ENCODE measurements around the gene NET1. TPM values are rescaled to one million over a fixed set of nuclear protein-coding genes. Genes with fewer than 3 reads are reported as not detected.
A peak's percentile ranks its signal among the peaks of the same experiment; 100 is the strongest.

Gene NET1
- total RNA-seq, 1 donor from 2014 or later = 22.5 TPM

DNA sequence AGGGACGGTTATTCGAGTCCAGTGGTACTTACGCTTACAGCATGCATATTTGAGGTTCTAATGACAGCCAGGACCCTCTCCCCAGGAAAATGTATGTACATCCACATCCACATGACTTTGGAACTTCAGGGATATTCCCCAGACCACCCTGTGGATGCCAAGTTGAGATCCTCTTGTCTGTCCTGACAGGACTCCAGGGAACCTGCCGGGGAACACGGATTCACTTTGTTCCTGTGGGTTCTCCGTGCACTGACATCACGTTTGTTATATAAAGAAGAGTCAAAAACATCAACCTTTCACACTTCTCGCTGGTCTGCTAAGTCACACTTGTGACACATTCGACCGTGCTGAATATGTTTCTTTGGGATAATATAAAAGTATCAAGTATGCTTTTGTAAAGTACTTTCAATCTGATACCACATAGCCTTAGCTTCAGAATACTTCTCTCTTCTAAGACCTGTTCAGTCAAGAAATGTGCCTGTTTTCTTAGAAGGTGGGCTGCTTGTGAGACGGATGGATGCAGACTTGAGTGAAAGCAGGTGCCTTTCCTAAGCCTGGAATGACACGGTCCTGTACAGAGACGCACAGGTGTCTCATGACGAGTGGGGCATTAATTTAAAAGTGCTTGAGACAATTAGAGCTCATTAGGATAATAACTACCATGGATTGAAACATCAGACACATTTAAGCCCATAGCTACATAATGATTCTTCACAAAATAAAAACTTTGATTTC lies 48.3 kb downstream of the NET1 start:
- TF ChIP-seq, protein P1, sequence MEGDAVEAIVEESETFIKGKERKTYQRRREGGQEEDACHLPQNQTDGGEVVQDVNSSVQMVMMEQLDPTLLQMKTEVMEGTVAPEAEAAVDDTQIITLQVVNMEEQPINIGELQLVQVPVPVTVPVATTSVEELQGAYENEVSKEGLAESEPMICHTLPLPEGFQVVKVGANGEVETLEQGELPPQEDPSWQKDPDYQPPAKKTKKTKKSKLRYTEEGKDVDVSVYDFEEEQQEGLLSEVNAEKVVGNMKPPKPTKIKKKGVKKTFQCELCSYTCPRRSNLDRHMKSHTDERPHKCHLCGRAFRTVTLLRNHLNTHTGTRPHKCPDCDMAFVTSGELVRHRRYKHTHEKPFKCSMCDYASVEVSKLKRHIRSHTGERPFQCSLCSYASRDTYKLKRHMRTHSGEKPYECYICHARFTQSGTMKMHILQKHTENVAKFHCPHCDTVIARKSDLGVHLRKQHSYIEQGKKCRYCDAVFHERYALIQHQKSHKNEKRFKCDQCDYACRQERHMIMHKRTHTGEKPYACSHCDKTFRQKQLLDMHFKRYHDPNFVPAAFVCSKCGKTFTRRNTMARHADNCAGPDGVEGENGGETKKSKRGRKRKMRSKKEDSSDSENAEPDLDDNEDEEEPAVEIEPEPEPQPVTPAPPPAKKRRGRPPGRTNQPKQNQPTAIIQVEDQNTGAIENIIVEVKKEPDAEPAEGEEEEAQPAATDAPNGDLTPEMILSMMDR (IDR thresholded peaks at IDR 0.05) = no peak
- POLR2A ChIA-PET = interaction anchor here (2.5 kb wide), 1 partner anchor 14 kb away, joined by 8 read pairs; no protein-coding TSS in a partner anchor
- Mint-ChIP-seq H3K36me3 (ENCODE audit: low read depth) (peaks cover 15% of the 10 kb centered on the region), H3K27ac (no peak overlapping the region), H3K4me1 (peaks cover 15% of the 10 kb centered on the region), H3K4me3 (no peak overlapping the region), H3K9me3 (no peaks in the 10 kb centered on the region), H3K27me3 (no peaks in the 10 kb centered on the region)
- CTCF ChIA-PET = interaction anchor here (2.1 kb wide), 1 partner anchor 162 kb away, joined by 13 read pairs; no protein-coding TSS in a partner anchor
- intact Hi-C loops (cut with micrococcal nuclease) = no loop called here
- DNase-seq (no peak), ATAC-seq (ENCODE audit: low read depth) (no peak)

DNA sequence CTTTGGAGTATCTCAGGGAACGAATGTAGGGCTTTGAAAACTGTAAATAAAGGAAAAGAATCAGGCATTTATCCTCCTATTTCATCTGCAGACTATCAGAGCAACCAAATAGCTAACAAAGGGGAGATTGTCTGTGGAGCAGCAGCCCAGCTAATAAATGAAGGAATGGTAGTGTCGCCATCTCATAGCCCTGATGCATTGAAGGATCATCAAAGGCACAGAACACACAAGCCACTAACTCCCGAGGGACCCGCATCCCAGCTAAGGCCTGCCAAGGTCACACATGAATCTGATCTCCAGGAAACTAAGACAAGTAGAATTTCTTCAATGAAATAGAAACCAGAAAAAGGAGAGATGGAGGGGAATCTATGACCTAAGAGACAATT lies 48.8 kb downstream of the NET1 start:
- intact Hi-C loops (cut with micrococcal nuclease) = no loop called here
- Mint-ChIP-seq H3K27ac (no peak overlapping the region), H3K4me1 (peaks cover 15% of the 10 kb centered on the region), H3K4me3 (no peak overlapping the region), H3K9me3 (no peaks in the 10 kb centered on the region), H3K36me3 (ENCODE audit: low read depth) (peaks cover 11% of the 10 kb centered on the region), H3K27me3 (no peaks in the 10 kb centered on the region)
- ATAC-seq (ENCODE audit: low read depth) (no peak), DNase-seq (no peak)
- ChIA-PET POLR2A (interaction anchor here (2.5 kb wide), 1 partner anchor 15 kb away, joined by 8 read pairs; no protein-coding TSS in a partner anchor), CTCF (interaction anchor here (2.1 kb wide), 1 partner anchor 162 kb away, joined by 13 read pairs; no protein-coding TSS in a partner anchor)
- TF ChIP-seq, protein P1 (IDR thresholded peaks at IDR 0.05) = no peak

DNA sequence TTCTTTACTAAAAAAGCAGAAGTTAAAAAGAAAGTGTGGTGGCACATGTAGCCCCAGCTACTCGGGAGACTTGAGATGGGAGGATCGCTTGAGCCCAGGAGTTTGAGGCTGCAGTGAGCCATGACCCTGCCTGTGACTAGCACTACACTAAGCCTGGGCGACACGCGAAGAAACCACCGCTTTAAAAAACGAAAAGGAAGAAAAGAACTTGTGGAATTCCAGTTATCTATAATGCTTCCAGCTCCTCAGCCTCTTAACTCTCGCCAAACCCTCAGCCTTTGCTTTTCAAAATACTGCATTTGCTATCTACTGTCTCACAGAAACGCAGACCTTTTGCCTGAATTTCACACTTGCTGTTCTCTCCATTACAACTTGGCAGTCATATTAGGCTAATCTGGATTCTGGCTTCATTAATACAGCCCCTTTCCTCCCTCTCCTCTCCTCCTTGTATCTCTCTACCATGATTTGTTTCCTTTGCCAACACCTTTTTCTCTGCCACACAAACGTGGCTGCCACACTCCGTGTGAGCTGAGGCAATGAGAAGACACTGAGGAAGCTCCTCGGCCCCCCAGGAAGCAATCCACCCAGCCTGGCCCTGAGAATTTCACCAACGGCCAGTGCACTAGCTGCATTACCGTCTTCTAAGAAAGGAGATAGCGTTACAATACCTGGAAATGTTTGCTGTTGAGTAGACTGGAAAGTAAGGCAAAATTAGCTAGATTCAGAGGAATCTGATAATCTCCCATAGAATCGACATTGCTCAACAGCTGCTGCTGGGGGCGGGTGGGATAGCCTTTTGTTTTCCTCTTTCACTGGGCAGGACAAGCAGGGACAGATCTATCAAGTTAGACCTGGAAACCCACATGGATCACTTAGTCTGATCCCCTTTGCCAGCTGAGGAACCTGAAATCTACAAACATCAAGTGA lies 49.8 kb downstream of the NET1 start:
- Mint-ChIP-seq H3K36me3 (ENCODE audit: low read depth) (peaks cover 4% of the 10 kb centered on the region), H3K27ac (no peak overlapping the region)
- peak; percentile 68 for ATAC-seq (ENCODE audit: low read depth)

DNA sequence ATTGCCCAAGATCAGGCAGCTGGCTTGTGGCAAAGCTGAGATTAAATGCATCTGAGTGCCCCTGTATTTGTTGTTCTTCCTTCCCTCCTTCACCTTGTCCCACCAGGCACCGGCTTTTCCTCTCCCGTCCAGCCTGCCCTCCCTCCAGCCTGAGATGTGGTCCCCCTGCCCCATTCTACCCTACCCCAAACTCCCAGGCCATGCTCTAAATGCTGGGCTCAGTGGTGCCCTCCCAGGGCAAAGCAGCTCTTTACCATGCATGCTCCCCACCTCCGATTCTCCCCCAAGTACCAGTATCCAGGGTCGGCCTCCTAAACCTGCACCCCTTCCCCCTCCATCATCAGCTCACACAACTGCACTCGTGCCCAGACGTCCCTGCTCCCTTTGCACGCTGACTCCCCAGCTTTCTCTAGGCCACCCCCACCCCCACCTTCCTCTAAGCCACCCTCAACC lies 50.5 kb downstream of the NET1 start:
- TF ChIP-seq, protein P1 (IDR thresholded peaks at IDR 0.05) = no peak
- intact Hi-C loops (cut with micrococcal nuclease) = no loop called here
- peaks cover 2% of the 10 kb centered on the region for H3K36me3 Mint-ChIP-seq (ENCODE audit: low read depth)
- peaks cover 15% of the 10 kb centered on the region for H3K4me1 Mint-ChIP-seq
- DNase-seq (no peak), ATAC-seq (ENCODE audit: low read depth) (no peak)
- H3K27me3 Mint-ChIP-seq = no peaks in the 10 kb centered on the region
- CTCF ChIA-PET = no interaction called here
- no peaks in the 10 kb centered on the region for H3K9me3 Mint-ChIP-seq
- POLR2A ChIA-PET = interaction anchor here (2.5 kb wide), 1 partner anchor 16 kb away, joined by 8 read pairs; no protein-coding TSS in a partner anchor
- H3K4me3 Mint-ChIP-seq = no peak overlapping the region
- no peak overlapping the region for H3K27ac Mint-ChIP-seq

More for the DNA sequence above, 49.8 kb downstream of the NET1 start:
- TF ChIP-seq, protein P1 (IDR thresholded peaks at IDR 0.05) = no peak
- POLR2A ChIA-PET = interaction anchor here (2.5 kb wide), 1 partner anchor 16 kb away, joined by 8 read pairs; no protein-coding TSS in a partner anchor
- H3K9me3 Mint-ChIP-seq = no peaks in the 10 kb centered on the region
- no peaks in the 10 kb centered on the region for H3K27me3 Mint-ChIP-seq
- CTCF ChIA-PET = interaction anchor here (2.1 kb wide), 1 partner anchor 161 kb away, joined by 13 read pairs; no protein-coding TSS in a partner anchor
- H3K4me1 Mint-ChIP-seq = peaks cover 15% of the 10 kb centered on the region
- no peak for DNase-seq
- H3K4me3 Mint-ChIP-seq = no peak overlapping the region
- intact Hi-C loops (cut with micrococcal nuclease) = no loop called here

Data from activated B cell treated with CpG ODN at 0.5 μM for 24 hours (primary cell).